GM18511 (cell line): ENCODE measurements around the gene C17orf107.

Source experiments
- ATAC-seq: cut with Tn5 transposase; IDR thresholded peaks from one replicate; pipeline ENCODE4 v1.9.1; 2021; ENCODE audit warnings: mild to moderate bottlenecking, moderate library complexity; ENCODE audit not compliant: unreplicated experiment

Gene C17orf107

GRCh38 chr17:4870855-4871254, 28.5 kb upstream of the C17orf107 start:
- ATAC-seq: no peak

GRCh38 chr17:4872786-4873185, 26.6 kb upstream of the C17orf107 start:
- ATAC-seq: no peak

GRCh38 chr17:4877089-4877488, 22.2 kb upstream of the C17orf107 start:
- ATAC-seq: no peak

GRCh38 chr17:4879601-4880000, 19.7 kb upstream of the C17orf107 start:
- no peak for ATAC-seq

GRCh38 chr17:4880857-4881256, 18.5 kb upstream of the C17orf107 start:
- ATAC-seq: no peak

GRCh38 chr17:4881761-4882555, 17.4 kb upstream of the C17orf107 start:
- ATAC-seq: no peak

GRCh38 chr17:4884489-4884888, 14.8 kb upstream of the C17orf107 start:
- ATAC-seq: no peak

- no peak for ATAC-seq
Measured at GRCh38 chr17:4886830-4887229, 12.5 kb upstream of the C17orf107 start.

- ATAC-seq: no peak
Measured at GRCh38 chr17:4887581-4887980, 11.8 kb upstream of the C17orf107 start.

GRCh38 chr17:4891411-4892410, 7.6 kb upstream of the C17orf107 start:
- ATAC-seq: no peak

- no peak for ATAC-seq
Measured at GRCh38 chr17:4892499-4893221, 6.7 kb upstream of the C17orf107 start.

- ATAC-seq: no peak
Measured at GRCh38 chr17:4893272-4893671, 6.1 kb upstream of the C17orf107 start.

GRCh38 chr17:4893721-4894560, 5.4 kb upstream of the C17orf107 start:
- no peak for ATAC-seq

GRCh38 chr17:4895121-4895520, 4.2 kb upstream of the C17orf107 start:
- ATAC-seq: no peak

GRCh38 chr17:4895657-4896331, 3.5 kb upstream of the C17orf107 start:
- ATAC-seq: no peak

GRCh38 chr17:4896332-4897197, 2.8 kb upstream of the C17orf107 start:
- ATAC-seq: no peak

- no peak for ATAC-seq
Measured at GRCh38 chr17:4897198-4897687, 2.1 kb upstream of the C17orf107 start.

- ATAC-seq: no peak
Measured at GRCh38 chr17:4897785-4898184, 1.6 kb upstream of the C17orf107 start.

- ATAC-seq: no peak
Measured at GRCh38 chr17:4898351-4898750, 985 bp upstream of the C17orf107 start.
